ENCODE data around the gene APCDD1.

DNA sequence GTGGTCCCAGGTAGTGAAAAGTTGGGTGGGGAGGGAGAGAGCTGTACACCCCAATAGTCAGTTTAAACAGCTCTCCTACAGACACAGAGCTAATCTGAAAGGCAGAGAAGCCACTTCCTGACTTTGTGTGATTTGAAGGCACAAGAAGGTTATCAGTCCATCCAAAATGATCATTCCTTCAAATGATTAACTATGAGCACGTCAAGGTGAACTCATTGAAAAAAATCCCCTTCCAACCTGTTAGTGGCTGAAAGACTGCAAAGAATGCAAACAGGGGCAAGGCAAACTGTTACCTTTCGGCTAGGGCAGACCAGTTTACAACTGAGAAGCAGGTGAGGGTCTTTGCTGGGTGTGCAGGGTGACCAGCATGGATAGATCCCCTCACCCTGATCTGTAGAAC lies 22.8 kb upstream of the APCDD1 start:
- TF ChIP-seq EZH2phosphoT487 (IDR thresholded peaks at IDR 0.05; ENCODE audit: borderline replicate concordance, low read length) (no peak), CTCF (IDR thresholded peaks at IDR 0.05; ENCODE audit: low read depth, low read length, poor library complexity, severe bottlenecking) (no peak)
